Psoas muscle (tissue), 8 donors: ENCODE results near the gene TMEFF2. TPM values are rescaled to one million over a fixed set of nuclear protein-coding genes. Genes with fewer than 3 reads are reported as not detected.

ENCODE experiments used
- ATAC-seq, 4 donors: fragments of 200-7000 bp; cut with Tn5 transposase; one replicate each; pipeline ENCODE4 v1.9.1; 2020; ENCODE audit warnings: moderate library complexity in 3 of 4, mild to moderate bottlenecking in 2 of 4
- DNase-seq, 2 donors: peaks; one replicate each; pipeline ENCODE4 v3.0.0-alpha.2; 2020
- H3K27ac ChIP-seq: fragments of 200-600 bp; one replicate; pipeline ENCODE4 v1.8.0; 2022
- H3K27me3 ChIP-seq, 3 donors: fragments of 200-600 bp in 1 of 3; one replicate each; pipeline versions ENCODE4 v1.6.1 to v1.8.0; 2013 to 2022; ENCODE audit warnings: low read length in 2 of 3, mild to moderate bottlenecking in 2 of 3, moderate library complexity in 1 of 3; ENCODE audit not compliant: insufficient read depth in 3 of 3
- H3K36me3 ChIP-seq, 2 donors: fragments of 200-600 bp in 1 of 2; one replicate each; pipeline versions ENCODE4 v1.6.1 to v1.8.0; 2013 to 2022; ENCODE audit warnings: low read depth in 1 of 2, mild to moderate bottlenecking in 1 of 2, moderate library complexity in 1 of 2; ENCODE audit not compliant: insufficient read depth in 1 of 2
- H3K4me1 ChIP-seq: fragments of 200-600 bp; one replicate; pipeline ENCODE4 v1.8.0; 2022
- H3K4me3 ChIP-seq: fragments of 200-600 bp; one replicate; pipeline ENCODE4 v1.8.0; 2022; ENCODE audit warnings: mild to moderate bottlenecking
- H3K9me3 ChIP-seq: fragments of 200-600 bp; one replicate; pipeline ENCODE4 v1.8.0; 2022
- WGBS, 3 donors: extraction: QIAGEN DNeasy Blood & Tissue Kit; methylation state at CpG; one replicate each; pipeline versions ENCODE4 v1.1.6 to v1.1.7; 2013; 5-methylcytosine and 5-hydroxymethylcytosine counted together
- intact Hi-C, 2 donors: fragments of 100-400 bp; cut with DNase I; formaldehyde crosslinking; loops; one replicate each; pipeline versions ENCODE4 v1.11.0 to v1.14.2; 2022
- polyA plus RNA-seq, 3 donors: library from polyadenylated mRNA; stranded (reverse); fragments of 200-250 nt; gene quantifications; one replicate each; pipeline ENCODE4 v1.2.3, GENCODE V29; 2013
- total RNA-seq, 4 donors: library from RNA; stranded (reverse); fragmentation: NEBNext Ultra II Directional in 2 of 4; extraction: Animal tissue kit (Norgen Biotek cat#: 25700) in 2 of 4; gene quantifications; one replicate each; pipeline versions ENCODE4 v1.2.1 to v1.2.4, GENCODE V29; 2021 to 2023
- TF ChIP-seq, protein P1 (sequence below): fragments of 200-600 bp; IDR thresholded peaks from one replicate; pipeline ENCODE4 v1.8.0; 2022; ENCODE audit warnings: antibody characterized with exemption
- donor health status: healthy with polysubstance abuse.
- donor health status: DM: no; HTN: no; CAD: no; lungs with moderate emphysema.
- donor health status: Bipolar disorder and iron deficiency.
- donor health status: healthy.
- donor health status: DM: yes; HTN: yes; CAD: no.
- donor health status: DM: no; HTN: no; CAD: no.
- donor health status: DM: no; HTN: no; CAD: no.
- donor health status: DM: yes; HTN: yes; CAD: no.

The TMEFF2 gene
- total and polyA plus RNA-seq, 7 donors: 0.07 to 0.47 (median 0.16) TPM; not detected in 4

DNA sequence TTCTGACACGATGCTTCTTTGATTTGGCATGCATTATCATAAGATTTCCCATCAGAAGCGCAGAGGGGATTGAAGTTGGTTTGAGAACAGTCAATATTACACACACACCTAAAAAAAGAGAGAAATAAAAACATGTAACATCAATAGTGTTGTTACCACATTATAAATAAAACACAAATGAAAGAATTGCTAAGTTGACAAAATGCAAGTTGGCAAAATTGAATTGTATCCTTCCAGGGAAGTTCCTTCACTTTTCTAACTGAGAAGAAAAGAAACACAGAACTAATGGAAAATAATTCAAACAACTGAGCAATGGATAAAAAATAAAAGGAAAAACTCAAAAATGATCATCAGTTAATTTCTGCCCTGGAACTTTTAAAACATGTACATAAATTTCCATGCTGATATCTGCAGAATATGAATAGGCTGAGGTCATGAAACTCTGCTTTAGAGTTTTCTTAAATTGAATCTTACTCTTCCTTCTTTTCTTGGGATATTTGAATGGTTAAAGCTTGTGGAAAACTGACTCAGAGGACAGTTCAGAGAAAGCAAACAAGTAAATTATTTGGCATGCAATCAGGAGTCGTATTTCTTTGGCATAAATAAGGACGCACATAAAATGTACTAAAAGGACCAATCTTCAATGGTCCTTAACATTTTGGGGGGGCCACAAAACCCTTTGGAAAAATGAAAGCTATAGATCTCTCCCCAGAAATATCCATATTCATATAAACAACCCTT, 195.5 kb downstream of the TMEFF2 start:
- TF ChIP-seq, protein P1, sequence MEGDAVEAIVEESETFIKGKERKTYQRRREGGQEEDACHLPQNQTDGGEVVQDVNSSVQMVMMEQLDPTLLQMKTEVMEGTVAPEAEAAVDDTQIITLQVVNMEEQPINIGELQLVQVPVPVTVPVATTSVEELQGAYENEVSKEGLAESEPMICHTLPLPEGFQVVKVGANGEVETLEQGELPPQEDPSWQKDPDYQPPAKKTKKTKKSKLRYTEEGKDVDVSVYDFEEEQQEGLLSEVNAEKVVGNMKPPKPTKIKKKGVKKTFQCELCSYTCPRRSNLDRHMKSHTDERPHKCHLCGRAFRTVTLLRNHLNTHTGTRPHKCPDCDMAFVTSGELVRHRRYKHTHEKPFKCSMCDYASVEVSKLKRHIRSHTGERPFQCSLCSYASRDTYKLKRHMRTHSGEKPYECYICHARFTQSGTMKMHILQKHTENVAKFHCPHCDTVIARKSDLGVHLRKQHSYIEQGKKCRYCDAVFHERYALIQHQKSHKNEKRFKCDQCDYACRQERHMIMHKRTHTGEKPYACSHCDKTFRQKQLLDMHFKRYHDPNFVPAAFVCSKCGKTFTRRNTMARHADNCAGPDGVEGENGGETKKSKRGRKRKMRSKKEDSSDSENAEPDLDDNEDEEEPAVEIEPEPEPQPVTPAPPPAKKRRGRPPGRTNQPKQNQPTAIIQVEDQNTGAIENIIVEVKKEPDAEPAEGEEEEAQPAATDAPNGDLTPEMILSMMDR: no peak
- WGBS, 3 donors: 45 to 62% (median 55%) methylated on average over 4 of the region's 4 CpGs
- no peaks in the 10 kb centered on the region for H3K4me1 ChIP-seq
- H3K9me3 ChIP-seq: no peaks in the 10 kb centered on the region
- DNase-seq: no peak
- no peak overlapping the region for H3K4me3 ChIP-seq
- ATAC-seq: no peak
- H3K36me3 ChIP-seq: no peaks in the 10 kb centered on the region
- no peak overlapping the region for H3K27ac ChIP-seq
- intact Hi-C loops: loop anchor here in 1 of 2 donors (10.0 kb wide), 1 partner anchor 154 kb away; the partner anchor contains the start of gene CAVIN2
- H3K27me3 ChIP-seq: no peaks in the 10 kb centered on the region

DNA sequence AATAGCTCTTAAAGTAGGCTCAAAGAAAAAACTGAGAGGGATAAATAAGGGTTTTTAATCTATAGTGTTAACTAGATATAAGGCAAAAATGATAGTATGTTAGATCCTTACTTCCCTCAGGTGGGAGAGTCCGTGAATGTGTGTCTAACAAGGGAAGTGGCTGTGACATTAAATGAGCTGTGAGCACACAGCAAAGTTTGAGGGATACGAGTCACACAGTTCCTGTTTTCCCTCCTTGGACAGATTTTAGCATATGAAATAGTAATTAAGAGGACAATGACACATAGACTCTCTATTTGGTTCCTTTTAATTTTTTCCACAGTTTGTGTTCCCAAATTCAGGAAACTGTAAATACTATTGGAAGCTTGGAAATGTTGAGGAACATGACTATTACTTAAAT, 199.4 kb downstream of the TMEFF2 start:
- H3K4me1 ChIP-seq: no peaks in the 10 kb centered on the region
- 58 to 70% (median 65%) methylated on average over 2 of the region's 2 CpGs for WGBS, 3 donors
- no peaks in the 10 kb centered on the region for H3K27me3 ChIP-seq
- H3K27ac ChIP-seq: no peak overlapping the region
- H3K36me3 ChIP-seq: no peaks in the 10 kb centered on the region
- H3K9me3 ChIP-seq: no peaks in the 10 kb centered on the region
- no peak overlapping the region for H3K4me3 ChIP-seq
- ATAC-seq (no peak), DNase-seq (no peak)
- TF ChIP-seq, protein P1: no peak
- intact Hi-C loops: loop anchor here in 1 of 2 donors (10.0 kb wide), 1 partner anchor 150 kb away; the partner anchor contains the start of gene CAVIN2

DNA sequence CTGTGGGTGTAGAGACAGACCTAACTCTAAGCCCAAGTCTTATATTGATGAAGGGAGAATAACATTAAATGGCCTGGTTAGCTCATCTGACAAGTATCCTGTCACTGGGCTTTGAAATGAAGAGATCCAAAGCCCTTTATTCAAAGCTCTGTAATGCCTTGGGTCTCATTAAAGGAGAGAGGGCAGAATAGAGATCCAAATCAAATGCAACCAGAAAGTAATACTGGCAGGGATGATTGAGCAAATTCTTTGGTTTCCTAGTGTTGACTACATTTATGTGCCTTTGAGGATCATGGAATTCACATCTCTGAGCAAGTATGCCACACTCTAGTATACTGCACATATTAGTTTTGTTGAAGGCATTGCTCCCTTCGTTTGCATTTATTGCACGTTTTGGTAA, 200.0 kb downstream of the TMEFF2 start:
- ATAC-seq: no peak

DNA sequence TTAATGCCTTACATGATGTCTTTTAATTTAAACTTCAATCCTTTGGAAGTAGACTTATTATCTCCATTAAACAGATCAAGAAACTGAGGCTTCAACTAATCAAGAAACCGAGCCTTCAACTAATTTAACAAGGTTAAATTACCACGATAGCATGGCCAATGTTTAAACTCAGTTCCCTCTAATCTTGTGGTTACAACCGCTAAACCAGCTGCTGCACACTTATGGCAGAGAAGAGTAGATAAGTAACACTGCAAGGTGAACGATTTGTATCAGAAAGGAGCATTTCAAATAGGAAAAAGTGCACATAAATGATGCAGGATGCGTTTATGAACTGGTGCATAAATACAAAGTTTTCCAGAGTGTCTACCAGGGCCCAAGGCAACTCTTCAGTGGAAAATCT, 203.3 kb downstream of the TMEFF2 start:
- Histone ChIP-seq H3K4me1 (no peaks in the 10 kb centered on the region), H3K27ac (no peak overlapping the region), H3K4me3 (no peak overlapping the region), H3K27me3 (no peaks in the 10 kb centered on the region), H3K9me3 (no peaks in the 10 kb centered on the region), H3K36me3 (no peaks in the 10 kb centered on the region)
- no peak for ATAC-seq
- 86 to 95% (median 88%) methylated on average over 5 of the region's 5 CpGs for WGBS, 3 donors
- no peak for DNase-seq
- intact Hi-C loops: loop anchor here in 1 of 2 donors (10.0 kb wide), 1 partner anchor 147 kb away; the partner anchor contains the start of gene CAVIN2
- TF ChIP-seq, protein P1: no peak

More for the DNA sequence above, 200.0 kb downstream of the TMEFF2 start:
- DNase-seq: no peak
- intact Hi-C loops: loop anchor here in 1 of 2 donors (10.0 kb wide), 1 partner anchor 150 kb away; the partner anchor contains the start of gene CAVIN2
- Histone ChIP-seq H3K27ac (no peak overlapping the region), H3K27me3 (no peaks in the 10 kb centered on the region), H3K4me3 (no peak overlapping the region), H3K36me3 (no peaks in the 10 kb centered on the region), H3K4me1 (no peaks in the 10 kb centered on the region), H3K9me3 (no peaks in the 10 kb centered on the region)
- WGBS, 3 donors: 44 to 57% (median 54%) methylated on average over 2 of the region's 2 CpGs
- TF ChIP-seq, protein P1: no peak
